Neuron (in vitro differentiated cells): ENCODE data around the gene TGFB2.
"Not testable (repeated sequence)": the region's sequence is repeated elsewhere in the genome, so short reads cannot be mapped to it uniquely, and the experiment has no call there.

Experiments
- H2AFZ ChIP-seq: one replicate; pipeline ENCODE4 v1.6.1; 2013; ENCODE audit warnings: low read depth, mild to moderate bottlenecking, inconsistent platforms, low read length, moderate library complexity
- H3K27me3 ChIP-seq: one replicate; pipeline ENCODE4 v1.6.1; 2013; ENCODE audit warnings: low read length; ENCODE audit not compliant: insufficient read depth
- H3K36me3 ChIP-seq: one replicate; pipeline ENCODE4 v1.6.1; 2013; ENCODE audit warnings: low read length; ENCODE audit not compliant: insufficient read depth
- H3K4me1 ChIP-seq: one replicate; pipeline ENCODE4 v1.6.1; 2013; ENCODE audit warnings: low read length; ENCODE audit not compliant: insufficient read depth
- H3K4me3 ChIP-seq: 2 replicates; pipeline ENCODE4 v1.5.1; 2013; ENCODE audit warnings: mild to moderate bottlenecking, low read length, moderate library complexity
- H3K9me3 ChIP-seq: one replicate; pipeline ENCODE4 v1.6.1; 2013; ENCODE audit warnings: low read length

Gene TGFB2

GRCh38 chr1:218315638-218316037, 29.5 kb upstream of the TGFB2 start:
- H3K4me3 ChIP-seq: no peak overlapping the region
- H3K36me3 ChIP-seq: no peaks in the 10 kb centered on the region
- H3K4me1 ChIP-seq: no peaks in the 10 kb centered on the region
- no peak overlapping the region for H2AFZ ChIP-seq
- H3K9me3 ChIP-seq: no peaks in the 10 kb centered on the region
- H3K27me3 ChIP-seq: no peaks in the 10 kb centered on the region

- no peaks in the 10 kb centered on the region for H3K4me1 ChIP-seq
- no peaks in the 10 kb centered on the region for H3K27me3 ChIP-seq
- no peak overlapping the region for H2AFZ ChIP-seq
- no peak overlapping the region for H3K4me3 ChIP-seq
- no peaks in the 10 kb centered on the region for H3K36me3 ChIP-seq
- H3K9me3 ChIP-seq: no peaks in the 10 kb centered on the region
These were observed 28.1 kb upstream of the TGFB2 start for GRCh38 chr1:218317061-218317460.

- H3K9me3 ChIP-seq, H3K4me1 ChIP-seq, H3K4me3 ChIP-seq, H3K27me3 ChIP-seq, H2AFZ ChIP-seq: not testable (repeated sequence)
- H3K36me3 ChIP-seq: peaks cover 18% of the 10 kb centered on the region
These were observed 25.0 kb upstream of the TGFB2 start for GRCh38 chr1:218320182-218320581.

- Histone ChIP-seq H3K27me3 (no peaks in the 10 kb centered on the region), H3K36me3 (peaks cover 18% of the 10 kb centered on the region), H3K4me3 (no peak overlapping the region), H2AFZ (no peak overlapping the region), H3K9me3 (peaks cover 4% of the 10 kb centered on the region), H3K4me1 (no peaks in the 10 kb centered on the region)
These were observed 22.4 kb upstream of the TGFB2 start for GRCh38 chr1:218322762-218323161.

- Histone ChIP-seq H3K4me3 (no peak overlapping the region), H3K27me3 (no peaks in the 10 kb centered on the region), H3K36me3 (peaks cover 18% of the 10 kb centered on the region), H2AFZ (no peak overlapping the region), H3K4me1 (no peaks in the 10 kb centered on the region), H3K9me3 (peaks cover 4% of the 10 kb centered on the region)
These were observed 21.4 kb upstream of the TGFB2 start for GRCh38 chr1:218323568-218324225.

GRCh38 chr1:218324226-218324580, 20.9 kb upstream of the TGFB2 start:
- H3K9me3 ChIP-seq: peaks cover 4% of the 10 kb centered on the region
- H2AFZ ChIP-seq: no peak overlapping the region
- no peaks in the 10 kb centered on the region for H3K4me1 ChIP-seq
- H3K27me3 ChIP-seq: no peaks in the 10 kb centered on the region
- H3K36me3 ChIP-seq: peaks cover 18% of the 10 kb centered on the region
- H3K4me3 ChIP-seq: no peak overlapping the region

- Histone ChIP-seq H3K4me1 (no peaks in the 10 kb centered on the region), H3K36me3 (peaks cover 6% of the 10 kb centered on the region), H2AFZ (no peak overlapping the region), H3K4me3 (no peak overlapping the region), H3K27me3 (no peaks in the 10 kb centered on the region), H3K9me3 (peaks cover 4% of the 10 kb centered on the region)
These were observed 16.4 kb upstream of the TGFB2 start for GRCh38 chr1:218328769-218329168.

- H2AFZ ChIP-seq: no peak overlapping the region
- no peaks in the 10 kb centered on the region for H3K4me1 ChIP-seq
- no peaks in the 10 kb centered on the region for H3K9me3 ChIP-seq
- H3K4me3 ChIP-seq: no peak overlapping the region
- no peaks in the 10 kb centered on the region for H3K27me3 ChIP-seq
- H3K36me3 ChIP-seq: no peaks in the 10 kb centered on the region
These were observed 15.0 kb upstream of the TGFB2 start for GRCh38 chr1:218330043-218330623.

GRCh38 chr1:218332416-218332815, 12.7 kb upstream of the TGFB2 start:
- Histone ChIP-seq H3K36me3 (no peaks in the 10 kb centered on the region), H3K4me1 (no peaks in the 10 kb centered on the region), H3K27me3 (no peaks in the 10 kb centered on the region), H2AFZ (no peak overlapping the region), H3K9me3 (no peaks in the 10 kb centered on the region), H3K4me3 (no peak overlapping the region)

- Histone ChIP-seq H3K36me3 (no peaks in the 10 kb centered on the region), H3K4me3 (no peak overlapping the region), H2AFZ (no peak overlapping the region), H3K4me1 (peaks cover 6% of the 10 kb centered on the region), H3K27me3 (no peaks in the 10 kb centered on the region), H3K9me3 (no peaks in the 10 kb centered on the region)
These were observed 8.8 kb upstream of the TGFB2 start for GRCh38 chr1:218336328-218336727.

- Histone ChIP-seq H3K36me3 (no peaks in the 10 kb centered on the region), H2AFZ (no peak overlapping the region), H3K4me1 (peaks cover 8% of the 10 kb centered on the region), H3K4me3 (no peak overlapping the region), H3K9me3 (no peaks in the 10 kb centered on the region), H3K27me3 (no peaks in the 10 kb centered on the region)
These were observed 5.8 kb upstream of the TGFB2 start for GRCh38 chr1:218339267-218339831.

- Histone ChIP-seq H3K27me3 (no peaks in the 10 kb centered on the region), H3K36me3 (no peaks in the 10 kb centered on the region), H2AFZ (no peak overlapping the region), H3K4me3 (no peak overlapping the region), H3K4me1 (peaks cover 20% of the 10 kb centered on the region), H3K9me3 (no peaks in the 10 kb centered on the region)
These were observed 3.8 kb upstream of the TGFB2 start for GRCh38 chr1:218341325-218341724.

GRCh38 chr1:218342091-218342490, 3.0 kb upstream of the TGFB2 start:
- Histone ChIP-seq H3K9me3 (no peaks in the 10 kb centered on the region), H2AFZ (no peak overlapping the region), H3K27me3 (no peaks in the 10 kb centered on the region), H3K36me3 (no peaks in the 10 kb centered on the region), H3K4me3 (no peak overlapping the region), H3K4me1 (peaks cover 20% of the 10 kb centered on the region)
